ENCODE results near the gene MCF2L2.

MCF2L2 gene

DNA sequence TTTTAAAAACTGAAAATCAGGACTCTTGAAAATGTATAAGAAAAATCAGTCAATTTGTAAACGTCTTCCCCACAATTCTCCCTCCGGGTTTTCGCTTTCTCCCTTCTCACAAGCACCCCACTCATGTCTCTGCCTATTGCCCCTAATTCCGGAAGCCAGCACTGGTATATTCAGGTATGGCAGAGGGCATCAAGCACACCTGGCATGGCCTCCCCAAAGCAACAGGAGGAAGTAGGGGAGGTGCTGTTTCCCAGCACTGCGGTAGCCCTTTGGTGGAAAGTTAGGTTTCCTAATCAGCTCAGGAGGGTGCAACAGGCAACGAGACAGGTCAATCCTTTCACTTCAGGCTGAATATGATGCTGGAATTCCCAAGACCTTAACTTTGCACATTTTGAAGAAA, 296.0 kb downstream of the MCF2L2 start:
- no peak for DNase-seq (ENCODE audit: extremely low spot score)
- ChIA-PET CTCF (interaction anchor here (0.7 kb wide), 1 partner anchor 33 kb away, joined by 3 read pairs; the partner anchor contains the start of gene MCCC1), POLR2A (no interaction called here)
- TF ChIP-seq HDGF (IDR thresholded peaks at IDR 0.05; ENCODE audit: borderline replicate concordance) = no peak
- TF ChIP-seq, protein P1, sequence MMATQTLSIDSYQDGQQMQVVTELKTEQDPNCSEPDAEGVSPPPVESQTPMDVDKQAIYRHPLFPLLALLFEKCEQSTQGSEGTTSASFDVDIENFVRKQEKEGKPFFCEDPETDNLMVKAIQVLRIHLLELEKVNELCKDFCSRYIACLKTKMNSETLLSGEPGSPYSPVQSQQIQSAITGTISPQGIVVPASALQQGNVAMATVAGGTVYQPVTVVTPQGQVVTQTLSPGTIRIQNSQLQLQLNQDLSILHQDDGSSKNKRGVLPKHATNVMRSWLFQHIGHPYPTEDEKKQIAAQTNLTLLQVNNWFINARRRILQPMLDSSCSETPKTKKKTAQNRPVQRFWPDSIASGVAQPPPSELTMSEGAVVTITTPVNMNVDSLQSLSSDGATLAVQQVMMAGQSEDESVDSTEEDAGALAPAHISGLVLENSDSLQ (IDR thresholded peaks at IDR 0.05) = no peak
- no peak for TF ChIP-seq L3MBTL2 (conservative IDR thresholded peaks at IDR 0.05)
- TF ChIP-seq CTBP1 (IDR thresholded peaks at IDR 0.05; ENCODE audit: borderline replicate concordance) = no peak
- TF ChIP-seq ARNT (IDR thresholded peaks at IDR 0.05) = no peak
- TF ChIP-seq FOXM1 (IDR thresholded peaks at IDR 0.05; ENCODE audit: borderline replicate concordance) = no peak
- no peak for TF ChIP-seq BHLHE40 (IDR thresholded peaks at IDR 0.05; ENCODE audit: borderline replicate concordance)
- no peak for TF ChIP-seq SUZ12 (IDR thresholded peaks at IDR 0.05)
- TF ChIP-seq TARDBP (IDR thresholded peaks at IDR 0.05) = no peak
- no peak for TF ChIP-seq LEF1 (IDR thresholded peaks at IDR 0.05; ENCODE audit: borderline replicate concordance)
- no peak for TF ChIP-seq SP1 (IDR thresholded peaks at IDR 0.05)
- no peak for TF ChIP-seq ZNF384 (IDR thresholded peaks at IDR 0.05)
- no peak for TF ChIP-seq NFRKB (IDR thresholded peaks at IDR 0.05)
- TF ChIP-seq FOXA1 (IDR thresholded peaks at IDR 0.05) = no peak
- no peak for TF ChIP-seq ELF4 (IDR thresholded peaks at IDR 0.05)
- TF ChIP-seq FOXK2 (IDR thresholded peaks at IDR 0.05) = no peak

DNA sequence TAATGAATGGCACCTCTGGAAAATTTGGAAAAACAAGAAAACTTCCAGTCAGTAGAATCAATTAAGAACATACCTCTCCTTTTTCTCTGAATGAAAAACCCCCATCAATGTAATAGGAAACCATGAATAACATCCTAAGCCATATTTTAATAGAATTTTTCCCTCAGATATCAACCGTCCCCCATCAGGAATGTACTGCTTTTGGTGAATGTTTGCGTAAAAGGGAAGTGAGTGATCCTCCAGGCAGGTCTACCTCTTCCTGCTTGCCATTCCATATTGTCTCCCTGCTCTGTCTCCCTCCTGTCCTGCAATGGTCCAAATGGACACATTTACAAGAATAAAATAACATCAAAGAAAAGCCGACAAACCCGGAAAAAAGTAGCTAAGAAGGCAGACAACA, 296.7 kb downstream of the MCF2L2 start:
- no peak for DNase-seq (ENCODE audit: extremely low spot score)
- CTCF ChIA-PET = no interaction called here
- POLR2A ChIA-PET = no interaction called here

DNA sequence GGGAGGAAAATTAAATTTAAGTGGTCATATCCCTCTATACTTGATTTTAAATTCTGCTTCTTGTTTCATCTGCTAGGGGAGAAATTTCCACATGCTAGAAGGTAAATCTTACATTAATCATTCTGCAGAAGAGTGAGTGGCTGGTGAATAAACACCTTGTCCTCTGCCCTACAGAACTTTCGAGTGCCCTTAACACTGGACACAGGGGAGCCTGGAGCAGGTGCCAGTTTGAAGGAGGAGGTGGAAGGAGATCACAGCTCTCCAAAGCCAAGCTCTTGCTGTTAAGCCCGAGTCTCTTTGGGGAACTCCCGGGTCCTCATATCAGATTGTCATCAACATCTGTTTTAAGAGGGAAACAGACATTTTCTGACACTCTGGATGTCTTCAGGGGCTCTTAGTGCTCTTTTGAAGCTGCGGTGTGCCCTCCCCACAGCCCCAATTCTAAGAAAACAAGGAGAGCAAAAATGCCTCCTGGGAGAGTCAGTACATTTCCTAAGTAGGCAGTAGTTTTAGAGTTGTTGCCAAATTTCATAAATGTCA, 297.2 kb downstream of the MCF2L2 start:
- ChIA-PET CTCF (no interaction called here), POLR2A (no interaction called here)
- TF ChIP-seq HDGF (IDR thresholded peaks at IDR 0.05; ENCODE audit: borderline replicate concordance) = no peak
- no peak for TF ChIP-seq CTBP1 (IDR thresholded peaks at IDR 0.05; ENCODE audit: borderline replicate concordance)
- no peak for TF ChIP-seq BHLHE40 (IDR thresholded peaks at IDR 0.05; ENCODE audit: borderline replicate concordance)
- TF ChIP-seq LEF1 (IDR thresholded peaks at IDR 0.05; ENCODE audit: borderline replicate concordance) = no peak
- TF ChIP-seq NFRKB (IDR thresholded peaks at IDR 0.05) = no peak
- no peak for TF ChIP-seq ARNT (IDR thresholded peaks at IDR 0.05)
- no peak for TF ChIP-seq SUZ12 (IDR thresholded peaks at IDR 0.05)
- DNase-seq (ENCODE audit: extremely low spot score) = no peak

More for the DNA sequence above, 296.7 kb downstream of the MCF2L2 start:
- TF ChIP-seq FOXA1 (IDR thresholded peaks at IDR 0.05) = no peak
- TF ChIP-seq ZNF384 (IDR thresholded peaks at IDR 0.05) = no peak
- TF ChIP-seq, protein P1 (IDR thresholded peaks at IDR 0.05) = no peak
- TF ChIP-seq ELF4 (IDR thresholded peaks at IDR 0.05) = no peak
- no peak for TF ChIP-seq CTBP1 (IDR thresholded peaks at IDR 0.05; ENCODE audit: borderline replicate concordance)
- TF ChIP-seq HDGF (IDR thresholded peaks at IDR 0.05; ENCODE audit: borderline replicate concordance) = no peak

DNA sequence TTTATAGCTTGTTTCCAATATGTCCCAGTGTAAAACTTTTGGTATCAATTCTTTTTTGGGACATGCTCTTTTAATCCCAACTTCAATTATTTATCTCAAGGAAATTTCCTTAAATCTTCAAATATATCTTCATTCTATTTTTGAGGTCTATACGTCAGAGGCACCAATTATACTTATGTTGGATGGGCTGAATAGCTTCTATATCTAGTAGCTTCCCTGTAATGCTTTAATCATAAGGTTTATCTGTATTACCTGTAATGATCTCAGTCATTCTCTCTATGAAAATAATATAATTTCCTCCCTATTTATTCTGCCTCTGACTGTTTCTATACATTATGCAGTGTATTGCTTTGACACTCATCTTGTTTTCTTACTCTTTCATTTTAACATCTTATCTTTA, 299.2 kb downstream of the MCF2L2 start:
- DNase-seq (ENCODE audit: extremely low spot score) = no peak
- ChIA-PET POLR2A (no interaction called here), CTCF (no interaction called here)
- TF ChIP-seq ARNT (IDR thresholded peaks at IDR 0.05) (no peak), BHLHE40 (IDR thresholded peaks at IDR 0.05; ENCODE audit: borderline replicate concordance) (no peak), NFRKB (IDR thresholded peaks at IDR 0.05) (no peak), HDGF (IDR thresholded peaks at IDR 0.05; ENCODE audit: borderline replicate concordance) (no peak), SUZ12 (IDR thresholded peaks at IDR 0.05) (no peak), LEF1 (IDR thresholded peaks at IDR 0.05; ENCODE audit: borderline replicate concordance) (no peak), FOXM1 (IDR thresholded peaks at IDR 0.05; ENCODE audit: borderline replicate concordance) (no peak), FOXA1 (IDR thresholded peaks at IDR 0.05) (no peak), CTBP1 (IDR thresholded peaks at IDR 0.05; ENCODE audit: borderline replicate concordance) (no peak), SP1 (IDR thresholded peaks at IDR 0.05) (no peak), ZNF384 (IDR thresholded peaks at IDR 0.05) (no peak), ELF4 (IDR thresholded peaks at IDR 0.05) (no peak), TARDBP (IDR thresholded peaks at IDR 0.05) (no peak), FOXK2 (IDR thresholded peaks at IDR 0.05) (no peak), L3MBTL2 (conservative IDR thresholded peaks at IDR 0.05) (no peak)
- TF ChIP-seq, protein P1 (IDR thresholded peaks at IDR 0.05) = no peak

DNA sequence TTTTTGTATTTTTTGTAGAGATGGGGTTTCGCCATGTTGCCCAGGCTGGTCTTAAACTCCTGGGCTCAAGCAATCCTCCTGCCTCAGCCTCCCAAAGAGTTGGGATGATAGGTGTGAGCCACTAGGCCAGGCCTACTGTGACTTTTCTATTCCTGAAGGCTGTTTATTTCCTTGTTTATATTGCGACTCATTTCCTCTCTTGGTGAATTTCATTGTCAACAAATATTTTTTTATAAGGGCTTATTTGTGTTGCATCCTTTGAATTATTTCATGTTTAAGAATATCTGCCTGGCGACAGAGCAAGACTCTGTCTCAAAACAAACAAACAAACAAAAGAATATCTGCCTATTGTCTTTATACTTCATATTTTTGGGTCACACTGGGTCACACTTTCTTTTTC, 299.7 kb downstream of the MCF2L2 start:
- no peak for TF ChIP-seq SUZ12 (IDR thresholded peaks at IDR 0.05)
- no peak for TF ChIP-seq FOXA1 (IDR thresholded peaks at IDR 0.05)
- TF ChIP-seq, protein P1 (IDR thresholded peaks at IDR 0.05) = no peak
- TF ChIP-seq HDGF (IDR thresholded peaks at IDR 0.05; ENCODE audit: borderline replicate concordance) = no peak
- TF ChIP-seq SP1 (IDR thresholded peaks at IDR 0.05) = no peak
- no peak for TF ChIP-seq LEF1 (IDR thresholded peaks at IDR 0.05; ENCODE audit: borderline replicate concordance)
- no peak for TF ChIP-seq TARDBP (IDR thresholded peaks at IDR 0.05)
- TF ChIP-seq ZNF384 (IDR thresholded peaks at IDR 0.05) = no peak
- no peak for TF ChIP-seq ARNT (IDR thresholded peaks at IDR 0.05)
- TF ChIP-seq ELF4 (IDR thresholded peaks at IDR 0.05) = no peak
- DNase-seq (ENCODE audit: extremely low spot score) = no peak
- CTCF ChIA-PET = no interaction called here
- POLR2A ChIA-PET = no interaction called here

Data from HEK293T (cell line).